PC-9 (cell line): ENCODE measurements around the gene CD14. TPM values are rescaled to one million over a fixed set of nuclear protein-coding genes. Genes with fewer than 3 reads are reported as not detected.

ENCODE experiments used
- BruUV-seq: library from RNA; stranded (reverse); fragments of 400-500 nt; replicated peaks from 2 replicates; lab custom pipeline; 2021; lab: Mats Ljungman, UMichigan
- CTCF ChIA-PET: fragments of 300-600 bp; sonication (Branson Sonifier 250); formaldehyde crosslinking; loops from one replicate; lab custom pipeline; 2022; ENCODE audit warnings: antibody characterized with exemption; lab: Charles Lee
- POLR2A ChIA-PET: fragments of 300-600 bp; sonication (Branson Sonifier 250); formaldehyde crosslinking; loops from one replicate; lab custom pipeline; 2022; ENCODE audit warnings: antibody characterized with exemption; ENCODE audit not compliant: unreplicated experiment; lab: Charles Lee
- DNase-seq, 2 experiments: peaks; one replicate each; pipeline versions ENCODE4 v3.0.0 to v3.0.0-alpha.2; 2015 to 2022; ENCODE audit warnings: mixed read lengths in 1 of 2
- H2AFZ ChIP-seq: fragments of 200-600 bp; sonication (generic); 2 replicates; pipeline ENCODE4 v1.8.1; 2017; ENCODE audit warnings: antibody characterized with exemption
- H3F3A ChIP-seq: fragments of 200-600 bp; sonication (generic); 2 replicates; pipeline ENCODE4 v1.8.1; 2017; ENCODE audit warnings: antibody characterized with exemption, mild to moderate bottlenecking, low read depth; ENCODE audit not compliant: insufficient read depth
- H3K27ac ChIP-seq: fragments of 200-600 bp; sonication (generic); 2 replicates; pipeline ENCODE4 v1.6.1; 2016; ENCODE audit warnings: mixed run types
- H3K27me3 ChIP-seq: fragments of 200-600 bp; sonication (generic); 2 replicates; pipeline ENCODE4 v1.6.1; 2016; ENCODE audit warnings: low read depth, mixed run types; ENCODE audit not compliant: insufficient read depth
- H3K36me3 ChIP-seq: fragments of 200-600 bp; sonication (generic); 2 replicates; pipeline ENCODE4 v1.6.1; 2016; ENCODE audit warnings: low read depth, mixed run types
- H3K4me1 ChIP-seq: fragments of 200-600 bp; sonication (generic); replicated peaks from 2 replicates; pipeline ENCODE4 v1.6.1; 2016; ENCODE audit warnings: mixed run types; ENCODE audit not compliant: insufficient read depth
- H3K4me2 ChIP-seq: fragments of 200-600 bp; sonication (generic); 2 replicates; pipeline ENCODE4 v1.6.1; 2017; ENCODE audit warnings: mixed run types
- H3K4me3 ChIP-seq: fragments of 200-600 bp; sonication (generic); 2 replicates; pipeline ENCODE4 v1.6.1; 2016; ENCODE audit warnings: mixed run types
- H3K79me2 ChIP-seq: fragments of 200-600 bp; sonication (generic); 2 replicates; pipeline ENCODE4 v1.6.1; 2017; ENCODE audit warnings: low read depth, mixed run types
- H3K9me2 ChIP-seq: fragments of 200-600 bp; sonication (generic); 2 replicates; pipeline ENCODE4 v1.8.1; 2017; ENCODE audit warnings: mild to moderate bottlenecking; ENCODE audit not compliant: insufficient read depth
- H3K9me3 ChIP-seq: fragments of 200-600 bp; sonication (generic); 2 replicates; pipeline ENCODE4 v1.8.1; 2016; ENCODE audit warnings: low read depth; ENCODE audit not compliant: insufficient read depth
- H4K20me1 ChIP-seq: fragments of 200-600 bp; sonication (generic); 2 replicates; pipeline ENCODE4 v1.8.1; 2017; ENCODE audit not compliant: insufficient read depth
- EZH2 ChIP-seq: fragments of 200-600 bp; sonication (generic); IDR thresholded peaks from 2 replicates; pipeline ENCODE4 v1.8.0; 2017; ENCODE audit warnings: antibody characterized with exemption, low read depth
- intact Hi-C: fragments of 100-400 bp; cut with micrococcal nuclease; formaldehyde crosslinking; loops from one replicate; pipeline ENCODE4 v1.10.0; 2022; ENCODE audit not compliant: unreplicated experiment
- total RNA-seq: library from RNA; stranded (reverse); gene quantifications from 2 replicates; pipeline ENCODE4 v1.2.3, GENCODE V29; 2021
- TF ChIP-seq, protein P1 (sequence below): fragments of 200-600 bp; sonication (generic); conservative IDR thresholded peaks from 2 replicates; pipeline ENCODE4 v1.6.1; 2017; ENCODE audit warnings: mixed run types, antibody characterized with exemption, mild to moderate bottlenecking, moderate library complexity

The CD14 gene
- total RNA-seq, 1 experiment from 2014 or later = 0.81 TPM

DNA sequence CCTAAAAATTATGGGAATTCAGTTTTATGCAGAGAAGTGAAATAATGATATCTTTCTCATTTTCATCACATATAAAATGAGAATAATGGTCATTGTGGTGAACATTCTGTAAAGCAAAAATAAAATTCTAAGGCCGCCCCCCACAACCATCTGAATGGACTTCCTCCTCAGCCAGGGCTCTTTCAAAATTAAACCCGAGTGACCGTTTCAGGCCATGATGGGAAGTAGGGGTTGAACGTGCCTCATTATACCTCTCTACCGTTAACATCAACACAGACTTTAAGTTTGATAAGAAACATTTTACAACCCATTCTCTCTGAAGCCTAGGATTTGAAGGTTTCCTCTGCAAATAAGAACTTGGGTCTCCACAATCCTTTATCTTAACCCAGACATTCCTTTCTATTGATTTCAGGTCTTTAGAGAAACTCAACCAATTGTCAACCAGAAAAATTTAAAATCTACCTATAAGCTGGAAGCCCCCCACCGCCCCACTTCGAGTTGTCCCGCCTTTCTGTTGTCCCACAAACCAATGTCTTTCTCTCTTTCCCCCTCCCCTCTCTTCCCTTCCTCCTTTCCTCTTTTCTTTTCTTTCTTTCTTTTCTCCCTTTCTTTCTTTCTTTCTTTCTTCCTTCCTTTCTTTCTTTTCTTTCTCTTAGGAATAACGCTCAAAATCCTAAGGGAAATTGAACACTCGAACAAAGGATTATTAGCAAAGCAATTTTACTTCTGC lies 4.6 kb upstream of the CD14 start:
- no peak for DNase-seq
- Histone ChIP-seq H3K9me2 (no peaks in the 10 kb centered on the region), H3K79me2 (peaks cover 16% of the 10 kb centered on the region), H3K27me3 (no peaks in the 10 kb centered on the region), H3K27ac (no peak overlapping the region), H3K4me2 (no peak overlapping the region), H3K9me3 (no peaks in the 10 kb centered on the region), H3K36me3 (no peaks in the 10 kb centered on the region), H3K4me3 (no peak overlapping the region), H4K20me1 (no peaks in the 10 kb centered on the region), H3F3A (peaks cover 6% of the 10 kb centered on the region; the same call in 1 of the 2 replicates), H2AFZ (no peak overlapping the region), H3K4me1 (peaks cover 16% of the 10 kb centered on the region)
- no TSS peak for BruUV-seq
- POLR2A ChIA-PET = no interaction called here
- intact Hi-C loops = loop anchor here (2.0 to 5.0 kb wide), 3 partner anchors 73 to 290 kb away; partner anchors contain the start of genes APBB3, HBEGF and SLC35A4
- TF ChIP-seq EZH2 = no peak
- TF ChIP-seq, protein P1, sequence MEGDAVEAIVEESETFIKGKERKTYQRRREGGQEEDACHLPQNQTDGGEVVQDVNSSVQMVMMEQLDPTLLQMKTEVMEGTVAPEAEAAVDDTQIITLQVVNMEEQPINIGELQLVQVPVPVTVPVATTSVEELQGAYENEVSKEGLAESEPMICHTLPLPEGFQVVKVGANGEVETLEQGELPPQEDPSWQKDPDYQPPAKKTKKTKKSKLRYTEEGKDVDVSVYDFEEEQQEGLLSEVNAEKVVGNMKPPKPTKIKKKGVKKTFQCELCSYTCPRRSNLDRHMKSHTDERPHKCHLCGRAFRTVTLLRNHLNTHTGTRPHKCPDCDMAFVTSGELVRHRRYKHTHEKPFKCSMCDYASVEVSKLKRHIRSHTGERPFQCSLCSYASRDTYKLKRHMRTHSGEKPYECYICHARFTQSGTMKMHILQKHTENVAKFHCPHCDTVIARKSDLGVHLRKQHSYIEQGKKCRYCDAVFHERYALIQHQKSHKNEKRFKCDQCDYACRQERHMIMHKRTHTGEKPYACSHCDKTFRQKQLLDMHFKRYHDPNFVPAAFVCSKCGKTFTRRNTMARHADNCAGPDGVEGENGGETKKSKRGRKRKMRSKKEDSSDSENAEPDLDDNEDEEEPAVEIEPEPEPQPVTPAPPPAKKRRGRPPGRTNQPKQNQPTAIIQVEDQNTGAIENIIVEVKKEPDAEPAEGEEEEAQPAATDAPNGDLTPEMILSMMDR = no peak
- CTCF ChIA-PET = interaction anchor here (0.6 kb wide), 1 partner anchor 63 kb away, joined by 3 read pairs; no protein-coding TSS in a partner anchor

DNA sequence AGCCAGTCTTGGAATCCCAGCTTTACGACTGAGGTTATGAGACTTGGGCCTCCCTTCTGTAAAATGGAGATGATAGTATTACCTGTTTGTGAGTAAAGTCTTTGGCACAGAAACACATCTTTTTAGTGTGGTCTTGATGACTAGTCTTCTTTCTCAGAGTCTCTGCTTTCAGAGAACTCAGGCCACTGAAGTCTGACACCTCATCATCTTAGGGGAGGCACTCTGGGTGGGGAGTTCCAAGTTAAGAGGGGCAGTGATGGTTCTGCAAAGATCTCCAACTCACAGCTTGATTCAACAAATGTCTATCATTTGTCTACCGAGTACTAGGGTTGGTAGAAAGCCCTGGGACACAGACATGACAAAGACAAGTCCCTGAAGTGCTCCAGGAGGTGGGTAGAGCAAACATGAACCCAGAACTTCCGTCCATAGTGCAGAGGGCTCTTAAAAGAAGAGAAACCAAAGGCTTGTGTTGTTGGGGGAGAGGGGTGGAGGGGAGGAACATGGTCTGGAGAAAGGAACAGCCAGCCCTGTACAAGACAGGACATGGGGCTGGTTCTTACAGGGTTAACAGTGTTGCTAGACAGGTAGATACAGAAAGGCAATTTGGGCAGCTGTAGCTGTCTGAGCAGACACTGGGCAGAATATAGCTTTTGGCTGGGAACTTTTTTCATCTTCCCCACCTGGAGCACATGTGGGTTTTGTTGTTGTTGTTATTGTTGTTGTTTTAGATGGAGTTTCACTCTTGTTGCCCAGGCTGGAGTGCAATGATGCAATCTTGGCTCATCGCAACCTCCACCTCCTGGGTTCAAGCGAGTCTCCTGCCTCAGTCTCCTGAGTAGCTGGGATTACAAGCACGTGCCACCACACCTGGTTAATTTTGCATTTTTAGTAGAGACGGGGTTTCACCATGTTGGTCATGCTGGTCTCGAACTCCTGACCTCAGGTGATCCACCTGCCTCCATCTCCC lies 2.6 kb upstream of the CD14 start:
- no peaks in the 10 kb centered on the region for H3K27me3 ChIP-seq
- peaks cover 12% of the 10 kb centered on the region for H3F3A ChIP-seq
- no peak for TF ChIP-seq EZH2
- TF ChIP-seq, protein P1 = peak; percentile 5; the same call in 1 of the 2 replicates
- H3K9me2 ChIP-seq = no peaks in the 10 kb centered on the region
- H3K27ac ChIP-seq = no peak overlapping the region
- peaks cover 16% of the 10 kb centered on the region for H3K4me1 ChIP-seq
- no peaks in the 10 kb centered on the region for H4K20me1 ChIP-seq
- no peak overlapping the region for H2AFZ ChIP-seq
- no TSS peak for BruUV-seq
- POLR2A ChIA-PET = interaction anchor here (0.7 kb wide), 1 partner anchor 93 kb away, joined by 4 read pairs; no protein-coding TSS in a partner anchor
- 0 out of 2 replicates have a peak, but pooled peaks cover 3% of the 10 kb centered on the region for H3K9me3 ChIP-seq
- H3K36me3 ChIP-seq = no peaks in the 10 kb centered on the region
- peaks cover 11% of the 10 kb centered on the region for H3K79me2 ChIP-seq
- intact Hi-C loops = loop anchor here (5.0 kb wide), 1 partner anchor 288 kb away; the partner anchor contains the start of gene HBEGF
- H3K4me2 ChIP-seq = no peak overlapping the region
- no peak overlapping the region for H3K4me3 ChIP-seq
- CTCF ChIA-PET = interaction anchor here (1.0 kb wide), 1 partner anchor 90 kb away, joined by 5 read pairs; no protein-coding TSS in a partner anchor
- no peak for DNase-seq

DNA sequence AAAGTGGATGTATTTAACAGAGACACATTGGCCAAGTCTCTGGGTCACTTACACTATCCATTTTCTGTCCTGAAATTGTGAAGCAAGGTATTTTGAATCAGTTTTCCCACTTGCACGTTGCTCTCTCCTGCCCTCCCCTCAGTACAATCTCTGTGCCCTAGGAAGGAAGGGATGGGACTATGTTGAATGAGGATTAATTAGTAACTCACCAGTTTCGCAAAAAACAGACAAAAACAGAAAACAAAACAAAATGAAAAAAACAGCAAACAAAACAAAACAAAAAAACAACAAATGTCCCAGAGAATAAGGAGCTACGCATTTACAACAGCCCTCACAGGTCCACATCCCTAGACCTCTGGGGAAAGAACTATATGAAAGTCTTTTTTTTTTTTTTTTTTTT lies 1.1 kb upstream of the CD14 start:
- no peaks in the 10 kb centered on the region for H4K20me1 ChIP-seq
- ChIA-PET CTCF (no interaction called here), POLR2A (no interaction called here)
- no peaks in the 10 kb centered on the region for H3K9me2 ChIP-seq
- peaks cover 20% of the 10 kb centered on the region for H3F3A ChIP-seq
- DNase-seq = no peak
- intact Hi-C loops = loop anchor here (5.0 kb wide), 1 partner anchor 392 kb away; no protein-coding TSS in a partner anchor
- H3K4me2 ChIP-seq = no peak overlapping the region
- H3K9me3 ChIP-seq = 0 out of 2 replicates have a peak, but pooled peaks cover 3% of the 10 kb centered on the region
- no peaks in the 10 kb centered on the region for H3K79me2 ChIP-seq
- no peaks in the 10 kb centered on the region for H3K36me3 ChIP-seq
- no TSS peak for BruUV-seq
- no peak overlapping the region for H3K27ac ChIP-seq
- no peak overlapping the region for H2AFZ ChIP-seq
- H3K4me1 ChIP-seq = peaks cover 16% of the 10 kb centered on the region
- H3K27me3 ChIP-seq = no peaks in the 10 kb centered on the region
- no peak overlapping the region for H3K4me3 ChIP-seq
- no peak for TF ChIP-seq EZH2
- TF ChIP-seq, protein P1 = no peak
